AG04450 (cell line): ENCODE data around the gene CSN3. TPM values are rescaled to one million over a fixed set of nuclear protein-coding genes. Genes with fewer than 3 reads are reported as not detected.
A peak's percentile ranks its signal among the peaks of the same experiment; 100 is the strongest.

Experiments used
- CTCF ChIA-PET: fragments of 300-600, 350-600 bp; formaldehyde crosslinking; extraction: SDS; loops from one replicate; lab custom pipeline; 2022; ENCODE audit warnings: antibody characterized with exemption, inconsistent platforms; lab: Charles Lee
- POLR2A ChIA-PET: fragments of 350-600 bp; formaldehyde crosslinking; extraction: SDS; loops from one replicate; lab custom pipeline; 2021; ENCODE audit warnings: antibody characterized with exemption, inconsistent platforms; lab: Yijun Ruan, JAX
- DNase-seq: peaks from one replicate; pipeline ENCODE4 v3.0.0-alpha.2; 2011; ENCODE audit warnings: low read depth, low spot score
- H3K27ac ChIP-seq: one replicate; pipeline ENCODE4 v1.5.1; 2012; ENCODE audit warnings: low read depth, low read length, control low read depth
- H3K27me3 ChIP-seq: one replicate; pipeline ENCODE4 v1.6.0; 2012; ENCODE audit warnings: low read length; ENCODE audit not compliant: control insufficient read depth, insufficient read depth
- H3K4me3 ChIP-seq: 2 replicates; pipeline ENCODE4 v1.5.1; 2011; ENCODE audit warnings: mild to moderate bottlenecking, low read depth, low read length, control low read depth
- H3K9me3 ChIP-seq: 2 replicates; pipeline ENCODE4 v1.5.1; 2012; ENCODE audit warnings: low read length; ENCODE audit not compliant: control insufficient read depth, insufficient read depth
- polyA plus RNA-seq: library from polyadenylated mRNA; depleted of rRNA; stranded (reverse); fragments of >200 nt; gene quantifications from 2 replicates; pipeline ENCODE4 v1.2.3, GENCODE V29; 2011
- TF ChIP-seq, protein P1 (sequence below): IDR thresholded peaks from 2 replicates; pipeline ENCODE4 v1.5.1; 2011; ENCODE audit warnings: low read depth, low read length, control low read depth, inconsistent platforms

The CSN3 gene
- polyA plus RNA-seq, 1 experiment = not detected

DNA sequence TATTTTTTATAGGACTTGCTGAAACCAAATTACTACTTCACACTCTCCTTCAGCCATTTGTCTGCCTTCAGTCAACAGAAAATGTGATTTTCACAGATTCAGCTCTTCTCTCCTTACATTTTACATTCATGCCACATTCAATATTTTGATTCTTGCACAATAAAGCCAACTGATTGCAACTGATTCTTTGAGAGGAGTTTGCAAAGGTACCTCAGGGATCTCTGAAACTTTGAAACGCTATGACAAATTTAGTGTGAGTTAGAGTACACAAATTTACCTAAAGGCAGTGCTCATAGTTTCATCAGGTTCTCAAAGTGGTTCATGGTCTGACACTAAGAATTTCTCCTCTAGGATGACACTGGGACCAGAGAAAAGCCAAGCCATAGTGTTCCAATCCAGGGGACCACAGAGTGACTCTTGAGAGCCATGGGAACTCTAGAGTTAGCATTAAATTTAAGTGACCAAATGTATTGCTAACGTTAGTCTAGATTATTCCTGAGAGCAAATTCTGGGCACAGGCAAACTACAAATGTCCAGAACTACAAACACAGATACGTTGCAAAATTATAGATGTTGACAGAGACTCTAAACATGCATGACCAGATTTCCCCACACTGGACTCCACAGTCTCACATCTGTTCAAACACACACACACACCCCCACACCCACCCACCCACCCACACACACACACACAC is 9.0 kb downstream of the CSN3 start:
- TF ChIP-seq, protein P1, sequence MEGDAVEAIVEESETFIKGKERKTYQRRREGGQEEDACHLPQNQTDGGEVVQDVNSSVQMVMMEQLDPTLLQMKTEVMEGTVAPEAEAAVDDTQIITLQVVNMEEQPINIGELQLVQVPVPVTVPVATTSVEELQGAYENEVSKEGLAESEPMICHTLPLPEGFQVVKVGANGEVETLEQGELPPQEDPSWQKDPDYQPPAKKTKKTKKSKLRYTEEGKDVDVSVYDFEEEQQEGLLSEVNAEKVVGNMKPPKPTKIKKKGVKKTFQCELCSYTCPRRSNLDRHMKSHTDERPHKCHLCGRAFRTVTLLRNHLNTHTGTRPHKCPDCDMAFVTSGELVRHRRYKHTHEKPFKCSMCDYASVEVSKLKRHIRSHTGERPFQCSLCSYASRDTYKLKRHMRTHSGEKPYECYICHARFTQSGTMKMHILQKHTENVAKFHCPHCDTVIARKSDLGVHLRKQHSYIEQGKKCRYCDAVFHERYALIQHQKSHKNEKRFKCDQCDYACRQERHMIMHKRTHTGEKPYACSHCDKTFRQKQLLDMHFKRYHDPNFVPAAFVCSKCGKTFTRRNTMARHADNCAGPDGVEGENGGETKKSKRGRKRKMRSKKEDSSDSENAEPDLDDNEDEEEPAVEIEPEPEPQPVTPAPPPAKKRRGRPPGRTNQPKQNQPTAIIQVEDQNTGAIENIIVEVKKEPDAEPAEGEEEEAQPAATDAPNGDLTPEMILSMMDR = no peak
- Histone ChIP-seq H3K27ac (no peak overlapping the region), H3K27me3 (no peaks in the 10 kb centered on the region), H3K9me3 (no peaks in the 10 kb centered on the region), H3K4me3 (no peak overlapping the region)
- ChIA-PET POLR2A (no interaction called here), CTCF (no interaction called here)
- DNase-seq = no peak

- CTCF ChIA-PET = no interaction called here
- no peaks in the 10 kb centered on the region for H3K27me3 ChIP-seq
- no peak for DNase-seq
- TF ChIP-seq, protein P1 = no peak
- H3K27ac ChIP-seq = no peak overlapping the region
- H3K4me3 ChIP-seq = no peak overlapping the region
- POLR2A ChIA-PET = no interaction called here
- H3K9me3 ChIP-seq = no peaks in the 10 kb centered on the region
These were observed 9.5 kb downstream of the CSN3 start for GRCh38 chr4:70251945-70252277.

DNA sequence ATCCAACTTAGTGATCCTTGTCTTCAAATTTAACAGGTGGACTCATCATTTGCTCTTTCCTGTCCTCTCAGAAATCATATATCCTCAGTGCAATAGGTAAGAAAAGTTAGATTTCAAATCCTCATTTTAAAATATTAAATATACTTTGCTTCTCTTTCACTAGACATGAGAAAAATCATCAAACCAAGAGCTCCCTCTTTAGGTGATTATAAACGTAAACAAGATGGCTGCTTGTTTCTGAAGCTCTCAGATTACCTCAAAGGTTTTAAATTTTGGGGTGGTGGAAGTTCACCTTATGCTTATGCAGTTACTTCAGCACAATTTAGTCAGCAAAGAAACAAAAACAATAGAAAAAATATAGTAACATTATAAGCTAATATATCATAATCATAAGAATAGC is 27.3 kb downstream of the CSN3 start:
- POLR2A ChIA-PET = no interaction called here
- Histone ChIP-seq H3K9me3 (no peaks in the 10 kb centered on the region), H3K27me3 (no peaks in the 10 kb centered on the region), H3K27ac (no peak overlapping the region), H3K4me3 (no peak overlapping the region)
- DNase-seq = no peak
- CTCF ChIA-PET = no interaction called here
- TF ChIP-seq, protein P1 = peak; percentile 22; the same call in 1 of the 2 replicates

GRCh38 chr4:70277121-70277520 is 34.7 kb downstream of the CSN3 start:
- Histone ChIP-seq H3K9me3 (no peaks in the 10 kb centered on the region), H3K4me3 (no peak overlapping the region), H3K27me3 (no peaks in the 10 kb centered on the region), H3K27ac (no peak overlapping the region)
- no peak for DNase-seq
- TF ChIP-seq, protein P1 = no peak
- CTCF ChIA-PET = no interaction called here
- POLR2A ChIA-PET = no interaction called here

GRCh38 chr4:70280567-70280966 is 38.2 kb downstream of the CSN3 start:
- POLR2A ChIA-PET = no interaction called here
- TF ChIP-seq, protein P1 = no peak
- CTCF ChIA-PET = no interaction called here
- no peak overlapping the region for H3K27ac ChIP-seq
- no peak for DNase-seq
- no peak overlapping the region for H3K4me3 ChIP-seq
- no peaks in the 10 kb centered on the region for H3K27me3 ChIP-seq
- no peaks in the 10 kb centered on the region for H3K9me3 ChIP-seq
